DMS153 (cell line): Measurements from ENCODE around the gene ZNF467.
A peak's percentile ranks its signal among the peaks of the same experiment; 100 is the strongest.

Experiments used
- DNase-seq: peaks from one replicate; lab custom pipeline; 2025; lab: John Stamatoyannopoulos, UW

ZNF467 gene

GRCh38 chr7:149806726-149807125, 33.3 kb upstream of the ZNF467 start:
- no peak for DNase-seq

- no peak for DNase-seq
Observed at GRCh38 chr7:149804106-149804505, 30.7 kb upstream of the ZNF467 start.

DNA sequence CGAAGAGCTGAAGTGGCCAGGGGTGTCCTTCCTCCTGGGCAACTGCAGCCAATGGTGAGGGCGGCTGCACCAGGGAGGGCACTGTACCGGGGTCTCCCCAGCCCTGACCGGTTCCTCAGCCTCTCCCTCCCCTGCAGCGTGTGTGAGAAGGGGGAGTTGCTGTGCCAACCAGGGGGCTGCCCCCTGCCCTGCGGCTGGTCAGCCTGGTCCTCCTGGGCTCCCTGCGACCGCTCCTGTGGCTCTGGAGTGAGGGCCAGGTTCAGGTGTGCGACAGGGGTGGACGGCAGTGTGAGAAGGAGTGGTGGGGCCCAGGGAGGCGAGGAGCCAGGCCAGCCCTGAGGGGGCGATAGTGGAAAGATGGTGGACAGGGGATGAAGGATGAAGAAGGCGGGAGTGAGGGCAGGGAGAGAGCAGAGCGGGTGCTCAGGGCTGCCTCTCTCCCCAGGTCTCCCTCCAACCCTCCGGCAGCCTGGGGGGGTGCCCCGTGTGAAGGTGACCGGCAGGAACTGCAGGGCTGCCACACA, 30.2 kb upstream of the ZNF467 start:
- no peak for DNase-seq

GRCh38 chr7:149802966-149803365, 29.6 kb upstream of the ZNF467 start:
- DNase-seq: no peak

DNA sequence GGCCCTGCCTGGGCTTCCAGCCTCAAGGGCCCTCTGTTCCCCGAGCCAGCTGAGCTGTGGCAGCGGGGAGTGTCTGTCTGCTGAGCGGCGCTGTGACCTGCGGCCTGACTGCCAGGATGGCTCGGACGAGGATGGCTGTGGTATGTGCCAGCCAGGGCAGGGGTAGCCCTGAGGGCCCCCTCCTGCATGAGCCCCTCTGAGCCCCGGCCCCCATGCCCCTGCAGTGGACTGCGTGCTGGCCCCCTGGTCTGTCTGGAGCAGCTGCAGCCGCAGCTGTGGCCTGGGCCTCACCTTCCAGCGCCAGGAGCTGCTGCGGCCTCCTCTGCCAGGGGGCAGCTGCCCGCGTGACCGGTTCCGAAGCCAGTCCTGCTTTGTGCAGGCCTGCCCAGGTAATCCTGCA, 28.4 kb upstream of the ZNF467 start:
- no peak for DNase-seq

- no peak for DNase-seq
Observed at GRCh38 chr7:149801002-149801566, 27.7 kb upstream of the ZNF467 start.

- no peak for DNase-seq
Observed at GRCh38 chr7:149800169-149800555, 26.8 kb upstream of the ZNF467 start.

GRCh38 chr7:149799397-149800168, 26.2 kb upstream of the ZNF467 start:
- DNase-seq: no peak

GRCh38 chr7:149797771-149798170, 24.4 kb upstream of the ZNF467 start:
- no peak for DNase-seq

DNA sequence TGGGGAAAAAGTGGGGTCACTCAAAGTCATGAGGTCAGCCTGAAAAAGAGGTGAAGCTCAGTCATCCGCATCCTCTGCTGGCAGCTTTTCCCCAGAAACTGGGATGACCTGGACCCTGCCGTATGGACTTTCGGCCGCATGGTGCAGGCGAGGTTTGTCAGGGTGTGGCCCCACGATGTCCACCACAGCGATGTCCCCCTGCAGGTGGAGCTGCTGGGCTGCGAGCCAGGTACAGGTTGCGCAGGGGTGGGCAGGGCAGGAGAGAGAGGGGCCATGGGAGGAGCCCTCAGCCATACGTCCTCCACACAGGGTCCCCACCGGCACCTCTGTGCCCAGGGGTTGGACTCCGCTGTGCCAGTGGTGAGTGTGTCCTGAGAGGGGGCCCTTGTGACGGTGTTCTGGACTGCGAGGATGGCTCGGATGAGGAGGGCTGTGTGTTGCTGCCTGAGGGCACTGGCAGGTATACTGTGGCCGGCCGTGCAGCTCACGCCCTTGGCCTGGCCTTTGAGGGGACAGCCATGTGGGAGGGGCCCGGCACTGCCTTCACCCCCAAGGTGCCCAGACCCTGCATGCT, 23.0 kb upstream of the ZNF467 start:
- no peak for DNase-seq

DNA sequence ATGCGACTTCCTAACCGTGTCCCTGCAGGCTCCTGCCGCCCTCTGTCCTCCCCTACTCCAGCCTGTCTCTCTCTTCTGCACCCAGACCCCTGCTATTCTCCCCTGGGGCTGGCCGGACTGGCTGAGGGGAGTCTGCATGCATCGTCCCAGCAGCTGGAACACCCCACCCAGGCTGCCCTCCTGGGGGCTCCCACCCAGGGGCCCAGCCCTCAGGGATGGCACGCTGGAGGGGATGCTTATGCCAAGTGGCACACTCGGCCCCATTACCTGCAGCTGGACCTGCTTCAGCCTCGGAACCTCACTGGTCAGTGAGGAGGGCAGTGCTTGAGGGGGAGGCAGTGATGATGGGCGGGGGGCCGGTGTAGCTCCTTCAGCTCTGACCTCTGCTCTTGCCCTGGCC, 21.7 kb upstream of the ZNF467 start:
- DNase-seq: no peak

- DNase-seq: no peak
Observed at GRCh38 chr7:149794661-149795060, 21.3 kb upstream of the ZNF467 start.

DNA sequence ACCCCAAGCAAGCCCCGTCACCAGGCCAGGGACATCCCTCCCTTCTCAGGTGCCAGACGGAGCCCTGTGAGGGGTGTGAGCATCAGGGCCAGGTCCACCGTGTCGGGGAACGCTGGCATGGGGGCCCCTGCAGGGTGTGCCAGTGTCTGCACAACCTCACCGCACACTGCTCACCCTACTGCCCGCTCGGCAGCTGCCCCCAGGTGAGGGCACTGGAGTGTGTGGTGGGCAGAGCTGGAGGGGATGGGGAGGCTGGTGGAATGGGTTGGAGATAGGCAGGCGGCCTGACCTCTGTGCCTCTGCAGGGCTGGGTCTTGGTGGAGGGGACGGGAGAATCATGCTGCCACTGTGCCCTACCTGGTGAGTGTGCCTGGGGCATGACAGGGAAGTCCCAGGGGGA, 19.9 kb upstream of the ZNF467 start:
- DNase-seq: no peak

GRCh38 chr7:149792220-149792595, 18.8 kb upstream of the ZNF467 start:
- no peak for DNase-seq

DNA sequence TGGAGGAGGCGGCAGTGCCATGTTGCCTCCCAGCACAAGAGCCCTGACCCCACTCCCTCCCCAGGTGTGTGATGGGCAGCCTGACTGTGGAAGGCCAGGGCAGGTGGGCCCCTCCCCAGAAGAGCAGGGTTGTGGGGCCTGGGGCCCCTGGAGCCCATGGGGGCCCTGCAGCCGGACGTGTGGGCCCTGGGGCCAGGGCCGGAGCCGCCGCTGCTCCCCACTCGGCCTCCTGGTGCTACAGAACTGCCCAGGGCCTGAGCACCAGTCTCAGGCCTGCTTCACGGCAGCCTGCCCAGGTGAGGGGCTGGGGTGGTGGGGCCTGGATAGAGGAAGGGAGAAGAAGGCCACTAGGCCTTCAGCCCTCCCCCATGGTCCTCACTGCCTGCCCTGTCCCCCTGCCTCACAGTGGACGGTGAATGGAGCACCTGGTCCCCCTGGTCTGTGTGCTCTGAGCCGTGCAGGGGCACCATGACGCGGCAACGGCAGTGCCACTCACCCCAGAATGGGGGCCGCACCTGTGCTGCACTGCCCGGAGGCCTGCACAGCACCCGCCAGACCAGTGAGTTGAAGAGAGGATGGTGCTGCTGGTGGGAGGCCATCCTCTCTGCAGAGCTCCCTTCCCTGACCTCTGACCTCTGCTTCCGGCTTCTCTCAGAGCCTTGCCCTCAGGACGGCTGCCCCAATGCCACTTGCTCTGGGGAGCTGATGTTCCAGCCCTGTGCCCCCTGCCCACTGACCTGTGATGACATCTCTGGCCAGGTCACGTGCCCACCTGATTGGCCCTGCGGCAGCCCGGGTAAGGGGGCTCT, 18.2 kb upstream of the ZNF467 start:
- no peak for DNase-seq

DNA sequence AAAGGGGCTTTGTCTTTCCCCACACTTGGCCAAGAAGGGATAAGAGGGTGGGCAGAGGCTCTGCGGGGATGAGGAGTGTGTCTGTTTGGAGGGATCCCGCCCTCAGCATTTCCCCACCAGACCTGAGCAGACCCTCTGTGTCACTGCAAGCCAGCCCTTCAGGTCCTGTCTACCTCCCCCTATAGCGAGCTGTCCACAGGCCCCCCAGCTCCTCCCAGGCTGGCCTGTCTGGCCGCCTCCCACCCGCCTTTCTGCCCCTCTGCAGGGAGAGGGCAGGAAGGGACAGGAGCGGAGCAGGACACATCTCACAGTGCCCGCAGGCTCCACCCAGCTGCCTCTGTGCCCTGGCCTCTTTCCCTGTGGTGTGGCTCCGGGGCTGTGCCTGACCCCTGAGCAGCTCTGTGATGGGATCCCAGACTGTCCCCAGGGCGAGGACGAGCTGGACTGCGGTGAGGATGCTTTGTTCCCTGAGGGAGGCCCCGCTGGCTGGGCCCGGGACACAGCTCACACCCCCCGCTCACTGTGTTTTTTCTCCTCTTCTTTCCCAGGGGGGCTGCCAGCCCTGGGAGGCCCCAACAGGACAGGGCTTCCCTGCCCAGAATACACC, 17.5 kb upstream of the ZNF467 start:
- no peak for DNase-seq

DNA sequence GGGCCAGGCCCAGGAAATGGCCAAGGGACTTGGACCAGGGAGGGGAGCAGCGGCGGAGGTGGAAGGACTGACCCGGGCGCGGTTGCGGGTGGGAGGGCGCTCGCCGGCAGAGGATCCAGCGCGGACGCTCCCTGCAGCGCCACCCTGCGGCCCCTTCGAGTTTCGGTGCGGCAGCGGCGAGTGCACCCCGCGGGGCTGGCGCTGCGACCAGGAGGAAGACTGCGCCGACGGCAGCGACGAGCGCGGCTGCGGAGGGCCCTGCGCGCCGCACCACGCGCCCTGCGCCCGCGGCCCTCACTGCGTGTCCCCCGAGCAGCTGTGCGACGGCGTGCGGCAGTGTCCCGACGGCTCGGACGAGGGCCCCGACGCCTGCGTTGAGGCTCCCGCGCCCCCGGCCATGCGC, 16.8 kb upstream of the ZNF467 start:
- no peak for DNase-seq

- no peak for DNase-seq
Observed at GRCh38 chr7:149789101-149789500, 15.7 kb upstream of the ZNF467 start.

- DNase-seq: no peak
Observed at GRCh38 chr7:149788300-149788851, 15.0 kb upstream of the ZNF467 start.

DNA sequence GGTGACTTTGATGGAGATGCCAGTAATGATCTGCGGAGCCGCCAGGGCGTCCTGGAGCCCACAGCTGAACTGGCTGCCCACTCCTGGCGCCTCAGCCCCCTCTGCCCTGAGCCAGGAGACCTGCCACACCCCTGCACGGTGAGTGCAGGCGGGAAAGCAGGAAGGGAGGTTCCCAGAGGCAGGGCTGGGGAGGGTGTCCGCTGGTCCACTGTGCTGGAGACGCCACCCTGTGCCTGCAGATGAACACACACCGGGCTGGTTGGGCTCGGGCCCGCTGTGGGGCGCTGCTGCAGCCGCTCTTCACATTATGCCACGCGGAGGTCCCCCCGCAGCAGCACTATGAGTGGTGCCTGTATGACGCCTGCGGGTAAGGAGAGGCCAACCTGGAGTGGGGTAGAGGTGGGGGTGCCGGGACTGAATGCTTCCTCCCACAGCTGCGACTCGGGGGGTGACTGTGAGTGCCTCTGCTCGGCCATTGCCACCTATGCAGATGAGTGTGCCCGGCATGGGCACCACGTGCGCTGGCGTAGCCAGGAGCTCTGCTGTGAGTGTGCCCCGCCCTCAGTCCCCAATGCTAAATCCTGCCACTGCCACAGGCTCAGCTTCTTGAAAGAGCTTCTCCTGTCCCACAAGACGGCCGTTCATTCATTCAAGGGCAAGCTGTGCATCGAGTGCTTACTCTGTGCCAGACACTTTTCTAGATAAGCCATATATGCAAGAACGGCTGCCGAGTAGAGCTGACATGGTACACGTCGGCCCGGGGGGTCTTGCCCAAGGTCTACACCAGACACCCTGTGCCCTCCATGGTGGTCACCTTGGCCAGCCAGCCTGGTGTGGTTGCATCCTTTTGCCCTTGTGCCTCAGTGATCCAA, 14.3 kb upstream of the ZNF467 start:
- DNase-seq: peak; percentile 34

- no peak for DNase-seq
Observed at GRCh38 chr7:149785983-149786382, 12.6 kb upstream of the ZNF467 start.
